NCI-H446 treated with DMSO at 0.1 percent for 48 hours (cell line): ENCODE results near the gene LRRIQ3.
A peak's percentile ranks its signal among the peaks of the same experiment; 100 is the strongest.

Experiments
- DNase-seq: peaks from one replicate; lab custom pipeline; 2025; lab: John Stamatoyannopoulos, UW

The LRRIQ3 gene

DNA sequence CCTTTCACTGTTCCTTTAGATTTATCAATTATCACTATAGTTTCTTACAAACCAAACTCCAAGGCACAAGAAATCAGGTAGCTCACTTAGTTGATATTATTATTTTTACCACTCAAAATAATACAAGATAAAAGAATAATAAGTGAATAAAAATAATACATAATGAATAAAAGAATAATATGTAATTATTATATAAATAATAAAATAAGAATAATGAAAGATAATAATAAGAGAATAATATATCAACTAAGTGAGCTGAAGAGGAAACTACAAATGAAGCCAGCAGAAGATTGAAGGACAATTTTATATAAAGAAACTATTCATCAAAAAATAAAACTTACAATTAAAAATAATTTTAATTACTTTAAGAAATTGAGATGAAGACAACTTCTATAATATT is 90.6 kb downstream of the LRRIQ3 start:
- no peak for DNase-seq

DNA sequence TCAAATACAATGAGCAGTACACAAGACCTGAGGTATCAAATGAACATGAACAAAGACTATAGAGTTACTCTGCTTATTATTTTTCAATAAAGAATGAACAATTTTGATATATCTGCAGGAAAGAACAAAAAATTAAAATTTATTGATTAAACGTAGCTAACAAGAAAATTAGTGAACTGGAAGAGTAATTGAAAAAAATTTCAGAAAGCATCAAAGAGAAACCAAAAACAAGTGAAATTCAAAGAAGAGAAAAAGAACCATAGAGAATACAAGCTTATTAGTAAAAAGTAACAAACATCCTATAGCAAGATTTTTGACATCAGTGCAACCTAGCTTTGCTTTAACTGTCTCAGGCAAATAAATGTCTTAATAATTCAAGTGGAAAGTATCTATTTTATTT is 106.6 kb downstream of the LRRIQ3 start:
- DNase-seq: no peak

DNA sequence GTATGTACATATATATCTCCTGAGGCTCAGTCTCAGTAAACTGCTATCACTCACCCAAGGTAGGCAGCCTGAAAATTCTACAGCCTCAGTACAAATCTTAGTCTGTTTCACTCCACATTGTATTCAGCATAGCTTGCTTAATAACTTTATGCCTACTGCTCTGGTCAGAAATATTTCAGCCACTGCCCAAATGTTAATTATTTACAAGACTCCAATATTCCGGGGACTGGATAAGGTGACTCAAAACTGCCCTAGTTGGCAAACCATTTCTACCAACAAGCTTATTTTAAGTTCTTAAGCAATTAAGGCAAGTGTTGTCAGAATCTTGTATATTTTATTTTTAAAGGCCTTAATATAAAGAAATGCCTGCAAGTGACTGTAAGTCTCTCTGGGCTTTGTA is 114.8 kb downstream of the LRRIQ3 start:
- no peak for DNase-seq

DNA sequence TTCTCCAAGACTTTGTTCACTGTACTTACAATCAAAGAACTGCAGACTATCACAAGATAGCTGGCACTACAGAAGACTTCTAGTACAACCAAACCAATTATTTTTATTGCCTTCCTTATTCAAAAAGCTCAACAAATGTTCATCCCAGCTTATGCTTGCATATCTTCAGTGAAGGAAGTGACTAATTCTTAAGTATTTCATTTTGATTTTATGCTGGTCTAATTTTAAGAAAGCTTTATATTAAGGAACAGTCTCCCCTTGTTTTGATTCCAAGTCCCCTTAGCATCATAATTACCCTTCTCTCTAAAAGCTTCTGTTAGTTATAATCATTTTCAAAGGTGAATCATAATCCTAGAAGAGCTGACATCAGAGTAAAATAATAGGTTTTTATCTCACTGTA is 132.9 kb downstream of the LRRIQ3 start:
- DNase-seq: no peak

DNA sequence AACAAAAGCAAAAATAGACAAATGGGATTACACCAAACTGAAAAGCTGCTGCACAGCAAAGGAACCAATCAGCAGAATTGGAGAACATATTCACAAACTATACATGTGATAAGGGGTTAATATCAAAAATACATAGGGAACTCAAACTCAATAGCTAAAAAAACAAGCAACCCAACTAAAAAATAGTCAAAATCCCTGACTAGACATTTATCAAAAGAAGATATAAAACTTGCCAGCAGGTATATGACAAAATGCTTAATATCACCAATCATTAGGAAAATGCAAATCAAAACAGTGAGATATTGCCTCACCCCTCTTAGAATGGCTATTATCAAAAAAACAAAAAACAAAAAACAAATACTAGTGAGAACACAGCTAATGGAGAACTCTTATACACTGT is 140.3 kb downstream of the LRRIQ3 start:
- DNase-seq: no peak

DNA sequence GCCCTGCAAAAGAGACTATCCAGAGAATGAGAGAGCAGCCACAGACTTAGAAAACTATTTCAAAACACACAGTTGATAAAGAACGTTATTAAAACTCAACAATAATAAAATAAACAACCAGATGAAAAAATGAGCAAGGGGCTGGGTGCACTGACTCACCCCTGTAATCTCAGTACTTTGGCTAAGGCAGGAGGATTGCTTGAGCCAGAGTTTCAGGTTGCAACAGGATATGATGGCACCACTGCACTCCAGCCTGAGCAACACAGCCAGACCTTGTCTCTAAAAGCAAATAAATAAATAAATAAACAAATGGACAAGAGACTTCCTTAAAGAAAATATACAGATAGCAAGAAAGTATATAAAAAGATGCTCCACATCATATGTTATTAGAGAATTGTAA is 144.6 kb downstream of the LRRIQ3 start:
- DNase-seq: no peak

DNA sequence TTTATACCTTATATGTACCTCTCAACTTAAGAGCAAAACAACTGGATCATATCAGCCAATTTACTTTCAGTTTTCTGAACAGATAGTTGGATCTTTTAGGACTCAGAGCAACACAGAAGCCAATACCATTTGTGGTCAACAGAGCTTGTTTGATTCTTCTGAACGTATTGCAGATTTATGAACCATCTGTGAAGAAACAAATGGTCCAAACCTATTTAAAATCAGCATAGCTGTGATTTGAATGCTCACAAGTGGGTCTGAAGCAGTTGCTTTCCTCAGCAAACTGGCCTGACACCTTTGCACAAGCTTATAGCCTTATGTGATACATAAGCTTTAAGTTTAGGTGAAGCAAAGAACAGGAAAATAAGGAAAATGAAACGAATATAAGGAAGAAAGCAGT is 147.6 kb downstream of the LRRIQ3 start:
- DNase-seq: no peak

DNA sequence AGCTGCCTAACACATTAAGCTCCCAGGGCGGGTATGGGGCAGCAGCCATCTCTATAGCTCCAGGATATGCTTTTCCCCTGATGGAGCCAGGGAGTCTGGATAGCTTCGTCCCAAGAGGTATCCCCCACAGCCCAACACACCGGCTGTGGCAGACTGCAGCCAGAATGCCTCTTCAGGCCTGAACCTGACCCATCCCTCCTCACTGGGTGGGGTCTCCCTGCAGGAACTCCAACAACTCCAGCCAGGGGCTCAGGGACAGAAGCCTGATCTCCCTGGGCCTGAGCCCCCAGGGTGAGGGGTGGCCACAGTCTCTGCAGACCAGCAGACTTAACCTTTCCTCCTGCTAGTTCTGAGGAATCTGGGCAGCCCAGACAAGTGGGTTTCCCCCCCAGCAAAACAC is 159.9 kb downstream of the LRRIQ3 start:
- DNase-seq: no peak

DNA sequence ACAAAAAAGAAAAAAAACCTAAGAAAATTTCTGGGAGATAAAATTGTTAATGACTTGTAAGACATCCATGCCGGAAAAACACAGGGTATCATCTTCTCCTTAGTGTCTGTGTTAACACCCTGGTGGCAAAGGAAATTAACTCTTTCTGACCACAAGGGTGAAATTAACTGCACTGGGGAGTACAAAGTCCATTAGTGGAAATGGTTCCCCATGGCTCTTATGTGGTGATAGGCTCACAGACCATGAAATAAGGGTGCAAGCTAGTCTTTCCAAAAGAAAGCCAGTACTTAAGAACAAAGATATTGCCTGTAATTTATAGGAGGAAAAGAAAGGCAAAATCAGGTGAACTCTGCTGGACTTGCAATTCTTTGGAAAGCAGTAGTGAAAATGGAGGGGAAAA is 185.4 kb downstream of the LRRIQ3 start:
- DNase-seq: no peak

DNA sequence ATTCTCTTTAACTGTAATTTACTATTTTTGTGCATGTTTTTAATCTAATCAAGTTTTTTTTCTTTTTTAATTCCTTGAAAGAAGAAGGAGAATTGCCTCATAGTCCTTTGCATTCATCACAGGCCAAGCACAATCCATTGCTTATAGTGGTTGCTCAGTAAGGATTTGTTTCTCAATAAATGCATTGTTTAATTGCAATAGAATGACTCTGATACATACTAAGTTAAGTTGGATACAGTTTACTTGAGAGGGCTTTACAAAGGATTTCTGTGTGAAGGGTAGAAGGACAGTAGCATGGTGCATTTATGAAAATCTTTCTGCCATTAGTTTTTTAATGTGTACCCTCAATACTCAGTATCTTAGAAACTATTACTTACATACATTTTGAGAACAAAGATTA is 186.2 kb downstream of the LRRIQ3 start:
- no peak for DNase-seq

DNA sequence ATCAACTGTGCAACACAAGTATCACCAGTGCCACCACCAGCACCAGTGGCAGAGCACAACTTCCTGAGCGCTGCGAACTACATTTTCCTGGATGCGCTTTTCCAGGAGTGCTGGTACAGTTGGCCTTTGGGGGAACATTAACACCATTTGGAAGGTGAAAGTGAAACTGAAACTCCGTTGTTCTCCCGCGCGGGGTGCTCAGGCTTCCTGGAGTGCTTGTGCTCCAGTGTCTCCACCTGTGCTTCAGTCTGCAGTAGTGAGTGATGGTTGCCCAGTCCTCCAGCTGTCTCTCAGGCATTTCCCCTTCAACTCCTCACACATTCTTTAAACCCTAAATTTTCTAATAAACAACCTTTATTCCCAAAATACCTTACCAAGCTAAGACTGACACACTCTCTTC is 187.8 kb downstream of the LRRIQ3 start:
- DNase-seq: no peak

DNA sequence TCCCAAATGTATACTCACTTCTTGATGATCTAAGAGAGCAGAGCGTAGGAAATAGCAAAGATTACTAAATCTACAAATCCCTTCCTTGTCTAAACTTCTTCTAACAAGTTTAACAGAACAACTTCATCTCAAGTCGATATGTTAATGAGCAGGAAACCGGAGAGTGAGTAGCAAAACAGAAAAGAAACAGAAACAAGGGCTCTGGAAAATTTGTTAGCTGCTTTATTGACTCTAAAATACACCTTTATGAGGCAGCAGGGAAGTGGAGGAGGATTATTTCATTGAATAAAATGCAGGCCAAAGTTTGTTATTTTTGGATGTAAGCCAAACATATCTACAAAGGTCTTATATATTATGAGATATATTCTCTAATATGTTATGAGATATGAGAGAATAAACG is 192.4 kb downstream of the LRRIQ3 start:
- DNase-seq: no peak

DNA sequence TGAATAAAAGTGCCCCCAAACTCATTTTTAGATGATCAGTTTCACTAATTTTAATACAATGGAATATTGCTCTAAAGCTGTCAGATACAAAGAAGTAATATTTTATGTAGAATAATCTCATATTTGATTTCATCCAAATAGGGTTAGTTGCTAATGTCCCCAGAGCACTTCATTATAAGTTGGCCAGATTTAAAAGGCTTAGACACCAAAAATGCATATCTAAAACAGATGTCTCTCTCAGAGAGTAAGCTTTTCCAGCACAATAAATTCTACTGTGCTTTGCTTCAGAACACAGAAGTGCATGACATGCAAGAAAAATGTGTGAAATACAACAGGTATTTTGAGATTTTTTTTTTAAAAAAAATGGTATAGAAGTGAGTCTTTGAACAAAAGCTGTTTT is 194.2 kb downstream of the LRRIQ3 start:
- no peak for DNase-seq

DNA sequence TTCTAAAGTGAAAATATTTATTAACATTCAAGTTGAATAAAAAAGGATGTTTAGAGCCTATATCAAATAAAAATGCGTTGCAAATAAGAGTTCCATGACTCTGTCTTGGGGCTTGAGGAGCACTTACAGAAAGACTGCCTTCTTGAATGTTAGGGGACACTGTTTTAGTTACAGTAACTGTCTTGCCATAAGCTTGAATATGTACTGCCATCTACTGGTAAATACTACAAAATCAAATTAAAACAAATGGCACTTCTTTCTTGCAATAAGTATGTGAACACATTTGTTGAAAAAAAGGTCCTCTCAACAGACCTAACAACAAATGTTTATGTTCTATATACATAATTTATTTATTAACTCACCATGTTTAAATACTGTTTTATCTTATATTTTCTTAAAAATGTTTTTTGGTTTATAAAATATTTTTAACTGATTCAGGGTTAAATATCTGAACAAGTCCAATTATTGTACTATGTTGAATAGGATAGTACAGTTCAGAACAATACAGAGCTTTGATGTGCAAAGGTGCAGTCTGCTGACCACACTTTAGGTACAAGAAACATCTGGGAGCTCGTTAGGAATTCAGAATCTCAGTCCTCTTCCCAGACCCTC is 199.5 kb downstream of the LRRIQ3 start:
- peak; percentile 82 for DNase-seq

DNA sequence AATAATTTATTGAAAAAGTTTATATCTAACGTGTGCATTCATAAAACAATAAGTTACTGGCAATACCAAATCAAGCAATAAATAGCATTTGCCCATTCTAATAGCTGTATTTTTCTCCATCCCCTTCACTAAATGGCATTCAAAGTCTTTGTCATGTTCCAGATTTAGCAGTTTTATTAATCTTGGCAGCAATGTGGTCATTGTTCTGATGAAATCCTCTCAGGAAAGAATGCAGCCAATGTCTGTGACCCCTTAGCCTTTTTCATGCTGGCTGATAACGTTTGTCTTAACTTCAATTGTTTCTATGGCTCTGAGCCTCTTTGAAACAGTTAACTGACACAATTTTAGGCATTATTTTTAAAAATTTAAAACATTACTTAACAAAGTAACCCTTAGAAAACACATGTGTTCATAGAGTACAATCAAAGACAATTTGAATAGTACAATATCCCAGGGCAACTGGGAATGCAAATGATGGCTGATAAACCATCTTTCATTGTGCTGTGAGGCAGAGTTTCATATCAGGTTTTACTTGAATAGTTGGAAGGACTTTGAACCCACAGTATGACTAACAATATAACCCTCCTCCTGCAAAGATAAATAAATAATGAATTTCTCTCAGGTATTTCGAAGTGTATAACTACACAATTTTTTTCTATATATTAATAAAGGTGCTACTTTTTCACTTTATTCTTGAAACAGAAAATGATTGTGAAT is 217.5 kb downstream of the LRRIQ3 start:
- no peak for DNase-seq

DNA sequence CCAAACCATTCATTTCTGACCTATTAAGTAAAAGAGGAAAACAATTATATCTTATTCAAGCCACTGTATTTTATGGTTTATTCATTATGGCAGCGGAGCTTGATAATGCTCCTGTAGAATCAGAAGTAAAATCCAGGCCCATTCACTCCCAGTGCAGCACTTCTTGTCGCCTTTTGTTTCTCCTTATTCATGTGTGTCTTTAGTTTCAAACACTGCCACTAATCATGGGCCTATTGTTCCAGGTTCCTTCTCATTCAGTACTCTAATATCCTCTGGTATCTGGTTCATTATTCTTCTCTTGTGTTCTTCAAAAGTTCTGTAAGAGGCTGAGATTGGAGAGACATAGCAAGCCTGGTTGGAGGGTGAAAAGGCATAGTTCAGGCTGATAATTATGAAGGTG is 218.3 kb downstream of the LRRIQ3 start:
- no peak for DNase-seq

DNA sequence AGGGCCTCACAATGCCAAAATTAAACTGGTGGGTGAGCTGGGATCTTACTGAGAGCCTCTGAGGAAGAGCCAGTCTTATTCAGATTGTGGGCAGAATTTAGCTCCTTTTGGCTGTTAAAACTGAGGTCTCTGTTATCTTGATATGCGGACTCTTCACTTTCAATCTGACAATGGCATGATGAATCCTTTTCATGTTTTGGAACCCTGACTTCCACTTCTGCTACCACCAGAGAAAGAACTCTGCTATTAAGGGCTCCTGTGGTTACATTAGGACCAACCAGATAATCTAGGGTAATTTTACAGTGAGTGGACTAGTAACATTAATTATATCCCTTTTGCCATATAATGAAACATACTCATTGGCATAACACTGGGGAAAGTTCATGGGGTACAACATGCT is 219.0 kb downstream of the LRRIQ3 start:
- DNase-seq: no peak
